ENCODE results near the gene CCNC.

Gene CCNC

GRCh38 chr6:99587792-99588191 is 19.3 kb upstream of the CCNC start:
- Histone ChIP-seq H3K9ac (ENCODE audit: low read length in 5 of 5) (no peak overlapping the region), H3K36me3 (ENCODE audit: control insufficient read depth in 5 of 5, insufficient read depth in 5 of 5, low read length in 5 of 5) (no peaks in the 10 kb centered on the region), H3K27me3 (ENCODE audit: control insufficient read depth in 5 of 5, insufficient read depth in 4 of 5, low read length in 5 of 5) (peaks cover 20 to 42% (median 37%) of the 10 kb centered on the region in 5 donors), H3K4me3 (ENCODE audit: low read depth in 1 of 5, low read length in 5 of 5) (no peak overlapping the region), H3K27ac (ENCODE audit: low read depth, low read length) (no peak overlapping the region), H3K4me1 (ENCODE audit: control insufficient read depth in 5 of 5, insufficient read depth in 5 of 5, low read length in 5 of 5) (peaks cover 0 to 31% (median 28%) of the 10 kb centered on the region in 5 donors), H3K9me3 (ENCODE audit: control insufficient read depth in 5 of 5, low read length in 5 of 5) (no peaks in the 10 kb centered on the region)

DNA sequence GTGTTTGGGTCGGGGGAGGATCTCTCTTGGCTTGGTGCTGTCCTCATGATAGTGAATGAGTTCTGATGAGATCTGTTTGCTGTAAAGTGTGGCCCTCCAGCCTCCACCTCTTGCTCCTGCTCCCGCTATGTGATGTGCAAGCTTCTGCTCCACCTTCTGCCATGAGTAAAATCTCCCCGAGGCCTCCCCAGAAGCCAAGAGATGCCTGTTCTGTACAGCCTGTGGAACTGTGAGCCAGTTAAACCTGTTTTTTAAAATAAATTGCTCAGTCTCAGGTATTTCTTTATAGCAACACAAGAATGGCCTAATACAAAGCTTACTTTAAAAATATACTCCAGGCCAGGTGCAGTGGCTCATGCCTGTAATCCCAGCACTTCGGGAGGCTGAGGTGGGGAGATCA is 11.3 kb upstream of the CCNC start:
- Histone ChIP-seq H3K4me3 (ENCODE audit: low read depth in 1 of 5, low read length in 5 of 5) (no peak overlapping the region), H3K9me3 (ENCODE audit: control insufficient read depth in 5 of 5, low read length in 5 of 5) (no peaks in the 10 kb centered on the region), H3K36me3 (ENCODE audit: control insufficient read depth in 5 of 5, insufficient read depth in 5 of 5, low read length in 5 of 5) (no peaks in the 10 kb centered on the region), H3K4me1 (ENCODE audit: control insufficient read depth in 5 of 5, insufficient read depth in 5 of 5, low read length in 5 of 5) (no peaks in the 10 kb centered on the region), H3K9ac (ENCODE audit: low read length in 5 of 5) (no peak overlapping the region), H3K27ac (ENCODE audit: low read depth, low read length) (no peak overlapping the region), H3K27me3 (ENCODE audit: control insufficient read depth in 5 of 5, insufficient read depth in 4 of 5, low read length in 5 of 5) (peaks cover 0 to 5% (median 0%) of the 10 kb centered on the region in 5 donors)

GRCh38 chr6:99575544-99576227 is 7.2 kb upstream of the CCNC start:
- H3K27me3 ChIP-seq (ENCODE audit: control insufficient read depth in 5 of 5, insufficient read depth in 4 of 5, low read length in 5 of 5): peaks cover 0 to 5% (median 0%) of the 10 kb centered on the region in 5 donors
- H3K27ac ChIP-seq (ENCODE audit: low read depth, low read length): no peak overlapping the region
- H3K4me1 ChIP-seq (ENCODE audit: control insufficient read depth in 5 of 5, insufficient read depth in 5 of 5, low read length in 5 of 5): no peaks in the 10 kb centered on the region
- H3K36me3 ChIP-seq (ENCODE audit: control insufficient read depth in 5 of 5, insufficient read depth in 5 of 5, low read length in 5 of 5): no peaks in the 10 kb centered on the region
- H3K9ac ChIP-seq (ENCODE audit: low read length in 5 of 5): no peak overlapping the region
- H3K4me3 ChIP-seq (ENCODE audit: low read depth in 1 of 5, low read length in 5 of 5): no peak overlapping the region
- no peaks in the 10 kb centered on the region for H3K9me3 ChIP-seq (ENCODE audit: control insufficient read depth in 5 of 5, low read length in 5 of 5)

DNA sequence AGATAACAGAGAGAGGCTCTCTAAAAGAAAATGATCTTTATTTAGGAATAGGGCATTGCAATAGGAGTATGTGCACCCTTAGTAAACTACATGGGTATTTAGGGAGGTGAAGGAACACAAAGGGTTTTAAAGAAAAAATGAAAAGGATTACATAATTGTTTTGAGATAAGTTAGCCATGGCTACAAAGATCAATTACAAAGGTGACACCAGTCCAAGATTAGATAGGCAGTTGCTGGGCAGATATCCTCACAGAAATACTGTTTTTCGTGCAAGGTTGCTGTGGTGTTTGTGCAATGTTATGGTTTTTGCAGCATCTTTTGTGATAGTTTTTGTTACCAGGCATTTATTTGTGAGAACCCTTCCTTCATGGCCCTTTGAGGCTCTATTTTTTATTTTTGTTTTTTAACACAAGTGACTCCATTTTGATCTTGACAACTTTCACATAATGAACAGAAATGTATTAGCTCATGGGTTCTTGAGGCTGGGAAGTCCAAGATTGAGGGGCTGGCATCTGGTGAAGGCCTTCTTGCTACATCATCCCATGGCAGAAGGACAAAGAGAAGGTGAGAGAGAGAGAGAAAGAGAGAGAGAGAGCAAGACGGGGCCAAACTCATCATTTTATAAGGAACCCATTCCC is 5.6 kb upstream of the CCNC start:
- Histone ChIP-seq H3K4me1 (ENCODE audit: control insufficient read depth in 5 of 5, insufficient read depth in 5 of 5, low read length in 5 of 5) (no peaks in the 10 kb centered on the region), H3K36me3 (ENCODE audit: control insufficient read depth in 5 of 5, insufficient read depth in 5 of 5, low read length in 5 of 5) (no peaks in the 10 kb centered on the region), H3K27ac (ENCODE audit: low read depth, low read length) (no peak overlapping the region), H3K9me3 (ENCODE audit: control insufficient read depth in 5 of 5, low read length in 5 of 5) (peaks cover 0 to 2% (median 0%) of the 10 kb centered on the region in 5 donors), H3K27me3 (ENCODE audit: control insufficient read depth in 5 of 5, insufficient read depth in 4 of 5, low read length in 5 of 5) (no peaks in the 10 kb centered on the region), H3K9ac (ENCODE audit: low read length in 5 of 5) (no peak overlapping the region), H3K4me3 (ENCODE audit: low read depth in 1 of 5, low read length in 5 of 5) (no peak overlapping the region)

- H3K4me1 ChIP-seq (ENCODE audit: control insufficient read depth in 5 of 5, insufficient read depth in 5 of 5, low read length in 5 of 5): peaks cover 0 to 23% (median 10%) of the 10 kb centered on the region in 5 donors
- H3K9ac ChIP-seq (ENCODE audit: low read length in 5 of 5): no peak overlapping the region
- no peaks in the 10 kb centered on the region for H3K27me3 ChIP-seq (ENCODE audit: control insufficient read depth in 5 of 5, insufficient read depth in 4 of 5, low read length in 5 of 5)
- H3K4me3 ChIP-seq (ENCODE audit: low read depth in 1 of 5, low read length in 5 of 5): no peak overlapping the region
- H3K9me3 ChIP-seq (ENCODE audit: control insufficient read depth in 5 of 5, low read length in 5 of 5): no peaks in the 10 kb centered on the region
- no peak overlapping the region for H3K27ac ChIP-seq (ENCODE audit: low read depth, low read length)
- H3K36me3 ChIP-seq (ENCODE audit: control insufficient read depth in 5 of 5, insufficient read depth in 5 of 5, low read length in 5 of 5): peaks cover 3 to 12% (median 9%) of the 10 kb centered on the region in 5 donors
These were observed 5.3 kb downstream of the CCNC start for GRCh38 chr6:99563056-99563723.

- H3K9me3 ChIP-seq (ENCODE audit: control insufficient read depth in 5 of 5, low read length in 5 of 5): no peaks in the 10 kb centered on the region
- peaks cover 9 to 31% (median 26%) of the 10 kb centered on the region in 5 donors for H3K36me3 ChIP-seq (ENCODE audit: control insufficient read depth in 5 of 5, insufficient read depth in 5 of 5, low read length in 5 of 5)
- no peaks in the 10 kb centered on the region for H3K27me3 ChIP-seq (ENCODE audit: control insufficient read depth in 5 of 5, insufficient read depth in 4 of 5, low read length in 5 of 5)
- peaks cover 0 to under 1% (median 0%) of the 10 kb centered on the region in 5 donors for H3K4me1 ChIP-seq (ENCODE audit: control insufficient read depth in 5 of 5, insufficient read depth in 5 of 5, low read length in 5 of 5)
- no peak overlapping the region for H3K27ac ChIP-seq (ENCODE audit: low read depth, low read length)
- H3K9ac ChIP-seq (ENCODE audit: low read length in 5 of 5): no peak overlapping the region
- H3K4me3 ChIP-seq (ENCODE audit: low read depth in 1 of 5, low read length in 5 of 5): no peak overlapping the region
These were observed 7.8 kb downstream of the CCNC start for GRCh38 chr6:99560668-99561067.

GRCh38 chr6:99559057-99559456 is 9.4 kb downstream of the CCNC start:
- Histone ChIP-seq H3K9me3 (ENCODE audit: control insufficient read depth in 5 of 5, low read length in 5 of 5) (no peaks in the 10 kb centered on the region), H3K27me3 (ENCODE audit: control insufficient read depth in 5 of 5, insufficient read depth in 4 of 5, low read length in 5 of 5) (no peaks in the 10 kb centered on the region), H3K4me3 (ENCODE audit: low read depth in 1 of 5, low read length in 5 of 5) (no peak overlapping the region), H3K9ac (ENCODE audit: low read length in 5 of 5) (no peak overlapping the region), H3K27ac (ENCODE audit: low read depth, low read length) (no peak overlapping the region), H3K4me1 (ENCODE audit: control insufficient read depth in 5 of 5, insufficient read depth in 5 of 5, low read length in 5 of 5) (no peaks in the 10 kb centered on the region), H3K36me3 (ENCODE audit: control insufficient read depth in 5 of 5, insufficient read depth in 5 of 5, low read length in 5 of 5) (peaks cover 15 to 46% (median 35%) of the 10 kb centered on the region in 5 donors)

- H3K27me3 ChIP-seq (ENCODE audit: control insufficient read depth in 5 of 5, insufficient read depth in 4 of 5, low read length in 5 of 5): no peaks in the 10 kb centered on the region
- H3K36me3 ChIP-seq (ENCODE audit: control insufficient read depth in 5 of 5, insufficient read depth in 5 of 5, low read length in 5 of 5): peaks cover 14 to 47% (median 30%) of the 10 kb centered on the region in 5 donors
- peaks cover 3 to 9% (median 7%) of the 10 kb centered on the region in 5 donors for H3K4me1 ChIP-seq (ENCODE audit: control insufficient read depth in 5 of 5, insufficient read depth in 5 of 5, low read length in 5 of 5)
- H3K9ac ChIP-seq (ENCODE audit: low read length in 5 of 5): no peak overlapping the region
- no peak overlapping the region for H3K27ac ChIP-seq (ENCODE audit: low read depth, low read length)
- H3K4me3 ChIP-seq (ENCODE audit: low read depth in 1 of 5, low read length in 5 of 5): no peak overlapping the region
- no peaks in the 10 kb centered on the region for H3K9me3 ChIP-seq (ENCODE audit: control insufficient read depth in 5 of 5, low read length in 5 of 5)
These were observed 14.6 kb downstream of the CCNC start for GRCh38 chr6:99553888-99554287.

GRCh38 chr6:99550046-99550748 is 18.3 kb downstream of the CCNC start:
- Histone ChIP-seq H3K27ac (ENCODE audit: low read depth, low read length) (no peak overlapping the region), H3K4me1 (ENCODE audit: control insufficient read depth in 5 of 5, insufficient read depth in 5 of 5, low read length in 5 of 5) (peaks cover 3 to 9% (median 7%) of the 10 kb centered on the region in 5 donors), H3K27me3 (ENCODE audit: control insufficient read depth in 5 of 5, insufficient read depth in 4 of 5, low read length in 5 of 5) (no peaks in the 10 kb centered on the region), H3K4me3 (ENCODE audit: low read depth in 1 of 5, low read length in 5 of 5) (no peak overlapping the region), H3K9ac (ENCODE audit: low read length in 5 of 5) (no peak overlapping the region), H3K9me3 (ENCODE audit: control insufficient read depth in 5 of 5, low read length in 5 of 5) (no peaks in the 10 kb centered on the region), H3K36me3 (ENCODE audit: control insufficient read depth in 5 of 5, insufficient read depth in 5 of 5, low read length in 5 of 5) (peaks cover 19 to 50% (median 22%) of the 10 kb centered on the region in 5 donors)
